HepG2 (cell line): ENCODE measurements around the gene CDR2L. TPM values are rescaled to one million over a fixed set of nuclear protein-coding genes. Genes with fewer than 3 reads are reported as not detected.

ENCODE experiments used
- ATAC-seq: fragments of 200-7000 bp; cut with Tn5 transposase; 3 replicates; pipeline ENCODE4 v1.9.1; 2020; ENCODE audit warnings: mild to moderate bottlenecking, moderate library complexity
- BruUV-seq: library from RNA; stranded (reverse); fragments of 400-500 nt; replicated peaks from 2 replicates; lab custom pipeline; 2021; lab: Mats Ljungman, UMichigan
- CTCF ChIA-PET: fragments of 300-600 bp; formaldehyde crosslinking; extraction: SDS; loops from one replicate; lab custom pipeline; 2021; ENCODE audit warnings: low total read pairs, inconsistent platforms, low intra/inter-chr PET ratio; lab: Yijun Ruan, JAX
- POLR2A ChIA-PET: fragments of 350-600 bp; sonication (Branson Sonifier 250); formaldehyde crosslinking; loops from one replicate; lab custom pipeline; 2020; ENCODE audit warnings: antibody characterized with exemption, inconsistent platforms; lab: Yijun Ruan, JAX
- DNase-seq: peaks from one replicate; pipeline ENCODE4 v3.0.0-alpha.2; 2015; ENCODE audit warnings: low spot score
- FAIRE-seq: peaks from 3 replicates; lab custom pipeline; 2011; peaks lifted over from hg19 to GRCh38; lab: Jason Lieb, UNC
- H2AFZ ChIP-seq: one replicate; pipeline ENCODE4 v1.6.1; 2011; ENCODE audit warnings: low read length, inconsistent platforms
- H3K27ac ChIP-seq: fragments of 300-600 bp; 3 replicates; pipeline ENCODE4 v1.8.0; 2011; ENCODE audit warnings: mixed run types, mild to moderate bottlenecking, mixed read lengths, low read length, inconsistent platforms; ENCODE audit not compliant: insufficient read depth; ENCODE audit errors: extremely low read length
- H3K27me3 ChIP-seq, 2 experiments: fragments of 200-600 bp in 1 of 2; 2 replicates in 1 of 2; 3 replicates in 1 of 2; pipeline versions ENCODE4 v1.6.0 to v1.8.0; 2011; ENCODE audit warnings: low read length in 2 of 2, mild to moderate bottlenecking in 2 of 2, moderate library complexity in 2 of 2, inconsistent platforms in 1 of 2; ENCODE audit not compliant: insufficient read depth in 2 of 2, control insufficient read depth in 1 of 2
- H3K36me3 ChIP-seq, 2 experiments: fragments of 200-600 bp in 1 of 2; replicated peaks in 1 of 2; 2 replicates in 1 of 2; 3 replicates in 1 of 2; pipeline versions ENCODE4 v1.5.1 to v1.8.0; 2011; ENCODE audit warnings: low read length in 2 of 2, inconsistent platforms in 1 of 2; ENCODE audit not compliant: insufficient read depth in 2 of 2, control insufficient read depth in 1 of 2
- H3K4me1 ChIP-seq: 2 replicates; pipeline ENCODE4 v1.5.1; 2012; ENCODE audit warnings: low read length, inconsistent platforms; ENCODE audit not compliant: insufficient read depth
- H3K4me2 ChIP-seq: 2 replicates; pipeline ENCODE4 v1.6.0; 2011; ENCODE audit warnings: low read depth, low read length, inconsistent platforms
- H3K4me3 ChIP-seq, 3 experiments: fragments of 200-600 bp in 1 of 3; sonication (generic), shearing (Covaris generic) in 1 of 3; replicated peaks in 1 of 3; 2 replicates each; pipeline ENCODE4 v1.5.1; 2011 to 2016; ENCODE audit warnings: low read length in 3 of 3, inconsistent platforms in 2 of 3, low read depth in 2 of 3, mild to moderate bottlenecking in 2 of 3, control low read depth in 1 of 3, mixed read lengths in 1 of 3; ENCODE audit not compliant: insufficient read depth in 1 of 3
- H3K79me2 ChIP-seq: one replicate; pipeline ENCODE4 v1.6.1; 2011; ENCODE audit warnings: low read length, inconsistent platforms; ENCODE audit not compliant: insufficient read depth
- H3K9ac ChIP-seq: 2 replicates; pipeline ENCODE4 v1.6.0; 2011; ENCODE audit warnings: mild to moderate bottlenecking, low read depth, low read length, inconsistent platforms; ENCODE audit not compliant: insufficient read depth
- H3K9me3 ChIP-seq: 2 replicates; pipeline ENCODE4 v1.5.1; 2012; ENCODE audit warnings: mild to moderate bottlenecking, low read length
- H4K20me1 ChIP-seq: 2 replicates; pipeline ENCODE4 v1.6.0; 2011; ENCODE audit warnings: inconsistent platforms, mild to moderate bottlenecking, low read length, moderate library complexity; ENCODE audit not compliant: insufficient read depth
- EEA1 ChIP-seq: sonication (generic); formaldehyde crosslinking; IDR thresholded peaks from 2 replicates; pipeline ENCODE4 v1.5.1; 2020; ENCODE audit warnings: mild to moderate bottlenecking, missing genetic modification reagents, borderline replicate concordance
- MED1 ChIP-seq: sonication (generic); formaldehyde crosslinking; IDR thresholded peaks from 2 replicates; pipeline ENCODE4 v1.4.0; 2020; ENCODE audit warnings: missing genetic modification reagents
- NFIB ChIP-seq: sonication (generic); formaldehyde crosslinking; IDR thresholded peaks from 2 replicates; pipeline ENCODE4 v1.9.0; 2021; ENCODE audit warnings: missing genetic modification reagents, mild to moderate bottlenecking, borderline replicate concordance
- PATZ1 ChIP-seq: sonication (generic); formaldehyde crosslinking; IDR thresholded peaks from 2 replicates; pipeline ENCODE4 v1.4.0; 2020; ENCODE audit warnings: missing genetic modification reagents
- PRDM4 ChIP-seq: sonication (generic); formaldehyde crosslinking; IDR thresholded peaks from 2 replicates; pipeline ENCODE4 v1.9.0; 2021; ENCODE audit warnings: missing genetic modification reagents, borderline replicate concordance
- RORA ChIP-seq: sonication (generic); formaldehyde crosslinking; IDR thresholded peaks from 2 replicates; pipeline ENCODE4 v1.5.0; 2020; ENCODE audit warnings: mild to moderate bottlenecking, missing genetic modification reagents, moderate library complexity
- ZMAT3 ChIP-seq: sonication (generic); formaldehyde crosslinking; conservative IDR thresholded peaks from 2 replicates; pipeline ENCODE4 v1.7.0; 2021; ENCODE audit warnings: missing genetic modification reagents
- ZNF687 ChIP-seq: sonication (generic); formaldehyde crosslinking; IDR thresholded peaks from 2 replicates; pipeline ENCODE4 v1.5.1; 2020; ENCODE audit warnings: mild to moderate bottlenecking, missing genetic modification reagents, moderate library complexity
- WGBS: methylation state at CpG from one replicate; pipeline ENCODE4 v1.1.6; 2017; ENCODE audit warnings: low lambda C conversion rate; 5-methylcytosine and 5-hydroxymethylcytosine counted together
- in situ Hi-C: cut with HindIII; loops from 2 replicates; pipeline ENCODE4 v1.10.0; 2017; ENCODE audit warnings: low pct_unique_long_range_greater_than_20kb; ENCODE audit not compliant: extremely low pct_ligation_motif_present
- intact Hi-C: fragments of 100-400 bp; cut with micrococcal nuclease; formaldehyde crosslinking; loops from one replicate; pipeline ENCODE4 v1.10.0; 2022; ENCODE audit not compliant: unreplicated experiment
- polyA plus RNA-seq, 8 experiments: library from polyadenylated mRNA; depleted of rRNA in 3 of 8; stranded (reverse) in 7 of 8; unstranded in 1 of 8; fragments of >200 nt; fragmentation: Illumina TruSeq in 4 of 8; extraction: Trizol in 4 of 8; gene quantifications; 2 replicates each; pipeline versions ENCODE4 v1.2.1 to v1.2.3, GENCODE V29; 2011 to 2016; ENCODE audit warnings: low read depth in 4 of 8, missing spikeins in 1 of 8, mixed read lengths in 1 of 8; ENCODE audit not compliant: insufficient read depth in 1 of 8
- total RNA-seq, 5 experiments: library from RNA; depleted of rRNA; stranded (reverse); fragments of >200 nt; fragmentation: Illumina TruSeq; extraction: Trizol; gene quantifications; 2 replicates each; pipeline ENCODE4 v1.2.3, GENCODE V29; 2016; ENCODE audit warnings: low read depth in 1 of 5

Gene CDR2L
- total and polyA plus RNA-seq, 2 of the 13 experiments (the other 11 are each of a cell fraction or from before 2014, with no cell fraction given), result 1.9 to 2.1 TPM

- ATAC-seq (peak; percentile 12; the same call in 1 of the 3 replicates), DNase-seq (no peak)
- POLR2A ChIA-PET, result interaction anchor here (1.4 kb wide), 1 partner anchor 80 kb away, joined by 3 read pairs; the partner anchor contains the start of gene FDXR
- Histone ChIP-seq H3K4me3 (no peak overlapping the region), H3K9ac (no peak overlapping the region), H2AFZ (no peak overlapping the region), H4K20me1 (no peaks in the 10 kb centered on the region), H3K4me1 (peaks cover 10% of the 10 kb centered on the region), H3K4me2 (no peak overlapping the region), H3K36me3 (no peaks in the 10 kb centered on the region), H3K27me3 (peaks cover 7 to 38% of the 10 kb centered on the region in 2 experiments; a peak in 4 of 5 replicates), H3K79me2 (no peaks in the 10 kb centered on the region)
- BruUV-seq, result no TSS peak
- CTCF ChIA-PET, result no interaction called here
- 24% methylated on average over 7 of the region's 11 CpGs for WGBS
- TF ChIP-seq NFIB, result no peak
- 0 out of 2 replicates have a peak, but pooled peaks have one; percentile 28 for TF ChIP-seq PATZ1
- no peak for TF ChIP-seq MED1
- TF ChIP-seq ZMAT3 (CRISPR knock-in tag), result no peak
- TF ChIP-seq RORA (CRISPR knock-in tag), result no peak
- no peak for TF ChIP-seq PRDM4 (CRISPR knock-in tag)
- no peak for TF ChIP-seq EEA1 (CRISPR knock-in tag)
- no peak for TF ChIP-seq ZNF687
- TF ChIP-seq, all 625 proteins: peak for 1
- in situ Hi-C loops (loop anchor here (5.0 kb wide), 1 partner anchor 151 kb away; no protein-coding TSS in a partner anchor), intact Hi-C loops (no loop called here)
- no peak for FAIRE-seq
- no peak overlapping the region for H3K27ac ChIP-seq
- no peaks in the 10 kb centered on the region for H3K9me3 ChIP-seq
Measured at GRCh38 chr17:74953134-74953687, 34.2 kb upstream of the CDR2L start.
